HG03097 (cell line): ENCODE results near the gene ZNF780A.
A peak's percentile ranks its signal among the peaks of the same experiment; 100 is the strongest.
"Not testable (repeated sequence)": the region's sequence is repeated elsewhere in the genome, so short reads cannot be mapped to it uniquely, and the experiment has no call there.

Source experiments
- ATAC-seq: cut with Tn5 transposase; IDR thresholded peaks from one replicate; pipeline ENCODE4 v1.9.1; 2021; ENCODE audit not compliant: unreplicated experiment, low FRiP score

The ZNF780A gene

DNA sequence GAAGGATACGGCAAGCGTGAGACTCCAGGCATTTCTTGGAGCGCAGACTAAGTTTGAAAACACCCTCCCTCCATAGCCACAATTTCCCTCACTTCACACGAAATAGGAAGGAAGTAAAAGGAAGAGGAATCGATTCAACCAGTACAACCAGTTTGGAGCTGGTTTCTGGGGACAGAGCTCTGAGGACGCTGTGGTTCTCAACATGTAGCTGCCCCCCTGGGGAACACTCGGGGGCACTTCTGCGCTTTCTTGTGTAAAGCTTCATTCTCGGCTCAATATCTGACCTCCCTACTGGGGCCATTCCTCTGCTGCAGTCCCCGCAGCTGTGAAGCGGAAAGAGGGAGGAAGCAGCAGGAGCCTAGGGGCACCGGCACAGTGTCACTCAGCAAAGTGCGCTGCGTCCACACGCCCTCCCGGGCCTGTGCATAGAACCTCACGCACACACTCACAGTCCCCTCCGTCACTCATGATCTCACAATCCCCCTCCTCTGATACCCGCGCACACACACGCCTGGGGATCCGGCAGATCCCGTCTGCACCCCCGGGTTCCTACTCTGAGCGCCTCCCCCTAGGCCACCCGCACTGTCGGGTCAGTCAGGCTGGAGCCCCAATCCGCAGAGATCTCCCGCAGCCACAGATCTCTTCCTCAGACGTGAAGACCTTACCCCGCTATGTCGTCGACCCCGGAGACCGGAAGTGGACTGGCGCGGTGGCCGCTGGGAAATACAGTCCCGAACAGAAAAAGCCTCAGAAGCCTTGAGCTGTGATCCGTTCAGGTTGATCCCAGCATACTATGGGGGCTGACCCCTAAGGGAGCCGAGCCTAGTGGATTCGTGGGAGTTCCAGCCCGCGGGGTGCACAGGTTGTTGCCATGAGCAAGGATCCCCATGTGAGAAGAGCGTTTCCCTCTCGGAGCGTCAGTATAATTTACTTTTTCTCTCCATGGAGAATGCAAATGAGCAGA lies at the start of gene ZNF780A:
ZNF780A (minus strand) TSS at position 703 of the 964 bp plus-strand sequence. CDS start 6,190 bp downstream, outside the sequence.
- ATAC-seq = peak; percentile 76

DNA sequence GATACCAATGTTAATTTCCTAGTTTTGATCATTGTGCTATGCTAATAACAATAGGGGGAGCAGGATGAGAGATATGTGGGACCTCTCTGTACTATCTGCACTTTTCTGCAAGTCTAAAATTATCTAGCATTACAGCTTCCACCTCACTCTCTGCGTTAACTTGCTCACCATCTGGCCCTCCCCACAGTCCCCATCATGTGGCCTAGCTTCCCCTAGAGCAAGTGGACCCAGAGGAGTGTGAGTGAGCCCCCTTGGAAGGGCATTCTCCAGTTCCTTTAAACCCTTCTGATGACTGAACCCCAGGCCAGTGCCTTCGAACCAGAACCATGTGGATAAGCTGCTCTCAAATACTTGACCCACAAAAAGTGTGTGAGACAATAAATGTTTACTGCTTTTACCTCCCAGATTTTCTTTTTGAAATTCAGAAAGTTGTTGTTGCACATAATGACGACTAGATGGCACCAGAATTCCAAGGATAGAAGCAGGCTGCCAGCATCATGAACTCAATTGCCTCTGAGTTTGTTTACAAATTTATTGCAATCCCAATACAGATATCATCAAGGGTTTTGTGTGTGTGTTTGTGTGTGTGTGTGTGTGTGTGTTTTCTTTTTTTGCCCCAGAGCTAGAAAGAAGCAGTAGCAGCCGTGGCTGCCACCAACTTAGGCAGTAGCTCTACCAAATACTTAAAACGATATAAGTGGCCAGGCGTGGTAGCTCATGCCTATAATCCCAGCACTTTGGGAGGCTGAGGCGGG lies 49.0 kb upstream of the ZNF780A start:
- ATAC-seq = no peak

DNA sequence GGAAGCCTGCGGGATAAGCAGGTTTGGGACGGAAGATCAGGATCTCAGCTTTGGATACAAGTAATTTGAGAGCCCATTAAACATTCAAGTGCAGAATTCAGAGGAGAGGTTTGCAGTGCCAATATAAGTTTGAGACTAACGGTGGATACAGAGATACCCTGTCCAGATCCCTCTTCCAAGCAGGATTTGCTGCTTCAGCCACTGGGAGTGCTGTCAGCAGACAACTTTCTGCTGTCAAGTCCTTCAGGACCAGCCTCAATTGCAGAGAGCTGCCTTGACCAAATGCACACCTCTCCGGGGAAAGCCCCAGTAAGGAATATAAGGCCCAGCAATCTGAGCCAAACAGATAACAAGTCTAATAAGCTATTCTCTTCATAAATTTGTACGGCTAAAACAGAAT lies 46.1 kb upstream of the ZNF780A start:
- no peak for ATAC-seq

DNA sequence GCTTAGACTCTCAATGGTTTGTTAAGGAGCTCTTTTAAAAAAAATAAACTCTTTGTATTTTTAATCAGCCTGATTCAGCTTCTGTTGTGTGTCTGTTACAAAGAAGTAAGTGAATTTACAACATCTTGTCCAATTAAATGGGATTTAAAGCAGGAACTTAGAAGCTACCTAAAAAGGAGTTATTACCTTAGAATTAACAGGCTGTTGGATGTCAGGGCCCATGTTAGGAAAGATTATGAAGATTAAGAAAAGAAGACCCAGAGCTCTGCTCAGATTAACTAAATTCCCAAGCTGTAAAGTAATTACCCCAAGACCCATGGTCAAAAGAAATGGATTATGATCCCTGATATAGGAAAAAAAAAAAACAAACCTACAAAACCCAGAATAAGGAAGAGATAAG lies 44.1 kb upstream of the ZNF780A start:
- ATAC-seq = no peak

DNA sequence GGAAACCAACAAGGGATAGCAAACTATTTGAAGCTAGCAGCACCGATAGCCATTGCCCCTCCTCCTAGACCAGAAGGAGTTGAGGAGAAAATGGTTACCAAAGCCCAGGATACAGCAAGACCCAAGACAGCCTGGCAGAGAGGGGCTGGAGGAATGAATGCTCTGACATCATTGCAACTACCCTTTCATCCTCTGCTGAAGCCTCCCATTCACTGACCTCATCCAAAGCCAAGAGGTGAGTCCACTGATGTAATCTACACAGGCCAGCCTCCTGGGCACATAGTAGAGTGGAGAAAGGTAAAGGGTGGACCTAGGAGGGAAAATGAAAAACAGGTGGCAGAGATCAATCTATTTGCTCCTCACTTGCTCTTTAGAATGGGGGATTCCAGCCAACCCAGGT lies 42.7 kb upstream of the ZNF780A start:
- no peak for ATAC-seq

DNA sequence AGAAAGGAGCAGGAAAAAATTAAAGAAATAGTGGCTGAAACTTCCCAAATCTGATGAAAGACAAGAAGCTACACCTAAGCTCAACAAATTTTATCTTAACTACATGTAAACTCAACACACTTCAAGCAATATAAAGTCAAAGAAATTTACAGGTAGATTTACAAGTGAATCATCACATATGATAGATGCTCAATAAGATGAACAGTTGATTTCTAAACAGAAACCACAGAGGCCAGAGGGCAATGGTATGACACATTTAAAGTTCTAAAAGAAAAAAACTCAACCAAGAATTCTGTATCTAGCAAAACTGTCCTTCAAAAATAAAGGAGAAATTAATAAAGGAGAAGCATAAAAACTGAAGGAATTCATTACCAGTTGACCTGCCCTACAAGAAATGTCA lies 39.3 kb upstream of the ZNF780A start:
- no peak for ATAC-seq

DNA sequence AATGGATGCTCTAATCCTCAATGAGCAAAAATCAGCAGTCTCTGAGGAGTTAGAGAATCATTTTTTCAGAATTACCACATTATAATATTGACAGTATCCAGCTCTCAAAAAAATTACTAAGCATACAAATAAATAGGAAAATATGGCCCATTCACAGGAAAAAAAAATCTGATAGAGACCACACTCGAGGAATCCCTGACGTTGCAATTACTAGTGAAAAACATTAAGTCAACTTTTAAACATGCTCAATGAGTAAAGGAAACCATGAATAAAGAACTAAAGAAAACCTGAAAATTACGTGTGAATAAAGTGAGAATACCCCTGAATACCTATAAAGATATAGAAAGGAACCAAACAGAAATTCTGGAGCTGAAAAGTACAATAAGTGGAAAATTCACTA lies 38.7 kb upstream of the ZNF780A start:
- no peak for ATAC-seq

DNA sequence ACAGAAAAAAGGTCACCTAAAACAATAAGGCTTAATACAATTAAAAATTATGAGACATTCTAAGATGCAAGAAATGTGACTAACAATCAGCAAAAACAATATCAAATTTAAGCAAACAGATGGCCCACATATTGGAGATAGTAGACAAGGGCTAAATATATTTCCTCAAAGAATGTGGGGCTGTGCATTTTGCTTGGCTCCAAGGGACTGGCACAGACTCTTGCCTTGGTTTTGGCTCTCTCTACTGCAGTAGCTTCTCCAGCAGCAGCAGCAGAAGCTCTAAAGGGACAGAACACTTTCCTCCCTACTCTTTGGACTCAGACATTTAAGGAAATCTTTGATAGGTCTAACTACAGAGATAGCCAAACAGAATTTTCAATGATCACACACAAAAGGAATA lies 38.2 kb upstream of the ZNF780A start:
- no peak for ATAC-seq

DNA sequence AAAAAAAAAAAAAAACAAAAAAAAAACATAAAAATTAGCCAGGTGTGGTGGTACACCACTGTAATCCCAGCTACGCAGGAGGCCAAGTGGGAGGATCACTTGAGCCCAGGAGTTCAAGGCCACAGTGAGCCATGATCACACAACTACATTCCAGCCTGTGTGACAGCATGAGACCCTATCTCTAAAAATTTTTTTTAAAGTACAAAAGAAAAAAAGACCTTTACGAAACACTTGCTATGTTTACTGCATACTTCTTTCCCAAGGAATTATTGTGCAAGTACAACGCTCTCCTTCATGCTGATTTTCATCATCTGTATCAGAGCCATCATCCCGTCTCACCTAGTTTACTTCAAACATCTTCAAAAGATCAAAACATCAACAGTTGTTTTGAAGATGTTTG lies 28.6 kb upstream of the ZNF780A start:
- no peak for ATAC-seq

DNA sequence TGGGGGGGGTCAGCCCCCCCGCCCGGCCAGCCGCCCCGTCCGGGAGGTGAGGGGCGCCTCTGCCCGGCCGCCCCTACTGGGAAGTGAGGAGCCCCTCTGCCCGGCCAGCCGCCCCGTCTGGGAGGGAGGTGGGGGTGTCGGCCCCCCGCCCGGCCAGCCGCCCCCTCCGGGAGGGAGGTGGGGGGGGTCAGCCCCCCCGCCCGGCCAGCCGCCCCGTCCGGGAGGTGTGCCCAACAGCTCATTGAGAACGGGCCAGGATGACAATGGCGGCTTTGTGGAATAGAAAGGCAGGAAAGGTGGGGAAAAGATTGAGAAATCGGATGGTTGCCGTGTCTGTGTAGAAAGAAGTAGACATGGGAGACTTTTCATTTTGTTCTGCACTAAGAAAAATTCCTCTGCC lies 27.9 kb upstream of the ZNF780A start:
- not testable (repeated sequence) for ATAC-seq

DNA sequence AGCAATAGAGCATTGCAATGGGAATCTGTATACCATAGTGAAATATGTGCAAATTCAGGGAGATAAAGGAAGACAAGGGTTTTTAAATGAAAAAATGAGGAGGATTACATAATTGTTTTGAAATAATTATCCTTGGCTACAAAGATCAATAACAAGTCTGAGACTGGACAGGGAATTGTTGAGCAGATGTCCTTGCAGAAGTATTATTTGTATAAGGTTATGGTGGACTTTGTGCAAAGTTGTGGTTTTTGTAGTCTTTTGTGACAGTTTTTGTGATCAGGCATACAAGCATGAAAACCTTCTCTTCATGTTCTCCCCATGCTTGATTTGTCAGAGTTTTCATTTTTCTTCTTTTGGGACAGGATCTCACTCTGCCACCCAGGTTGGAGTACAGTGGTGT lies 25.3 kb upstream of the ZNF780A start:
- ATAC-seq = no peak

DNA sequence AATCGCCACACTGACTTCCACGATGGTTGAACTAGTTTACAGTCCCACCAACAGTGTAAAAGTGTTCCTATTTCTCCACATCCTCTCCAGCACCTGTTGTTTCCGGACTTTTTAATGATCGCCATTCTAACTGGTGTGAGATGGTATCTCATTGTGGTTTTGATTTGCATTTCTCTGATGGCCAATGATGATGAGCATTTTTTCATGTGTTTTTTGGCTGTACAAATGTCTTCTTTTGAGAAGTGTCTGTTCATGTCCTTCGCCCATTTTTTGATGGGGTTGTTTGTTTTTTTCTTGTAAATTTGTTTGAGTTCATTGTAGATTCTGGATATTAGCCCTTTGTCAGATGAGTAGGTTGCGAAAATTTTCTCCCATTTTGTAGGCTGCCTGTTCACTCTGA lies 23.4 kb upstream of the ZNF780A start:
- not testable (repeated sequence) for ATAC-seq

DNA sequence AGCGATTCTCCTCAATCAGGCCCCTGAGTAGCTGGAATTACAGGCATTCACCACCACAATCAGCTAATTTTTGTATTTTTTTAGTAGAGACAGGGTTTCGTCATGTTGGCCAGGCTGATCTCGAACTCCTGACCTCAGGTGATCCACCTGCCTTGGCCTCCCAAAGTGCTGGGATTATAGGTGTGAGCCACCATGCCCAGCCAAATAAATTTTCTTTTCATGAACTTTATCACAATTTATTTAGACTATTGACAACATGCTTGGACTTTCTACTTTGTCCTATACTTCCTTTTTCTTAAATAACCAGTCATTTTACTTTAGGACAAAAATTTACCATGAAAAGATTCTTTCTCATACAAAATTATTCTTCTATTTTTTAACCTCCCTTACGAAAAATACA lies 21.5 kb upstream of the ZNF780A start:
- ATAC-seq = not testable (repeated sequence)

DNA sequence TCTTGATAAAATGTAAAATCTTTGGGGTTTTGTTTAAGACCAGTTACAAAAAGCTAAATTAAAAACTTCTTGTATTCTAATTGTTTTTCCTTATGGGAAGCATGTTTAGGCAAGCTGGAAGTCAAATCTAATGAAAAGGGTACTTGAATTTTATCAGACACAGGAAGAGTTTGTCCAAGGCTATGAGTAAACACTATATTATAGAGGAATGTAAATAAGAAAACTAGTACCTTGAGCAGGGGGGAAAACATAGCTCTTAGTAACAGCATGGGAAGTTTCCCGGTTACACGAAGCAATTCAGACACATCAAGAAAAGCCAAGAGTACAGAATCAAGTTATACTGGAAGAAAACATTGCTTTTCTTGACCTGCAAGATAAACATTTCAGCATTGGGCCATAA lies 19.8 kb upstream of the ZNF780A start:
- ATAC-seq = no peak

DNA sequence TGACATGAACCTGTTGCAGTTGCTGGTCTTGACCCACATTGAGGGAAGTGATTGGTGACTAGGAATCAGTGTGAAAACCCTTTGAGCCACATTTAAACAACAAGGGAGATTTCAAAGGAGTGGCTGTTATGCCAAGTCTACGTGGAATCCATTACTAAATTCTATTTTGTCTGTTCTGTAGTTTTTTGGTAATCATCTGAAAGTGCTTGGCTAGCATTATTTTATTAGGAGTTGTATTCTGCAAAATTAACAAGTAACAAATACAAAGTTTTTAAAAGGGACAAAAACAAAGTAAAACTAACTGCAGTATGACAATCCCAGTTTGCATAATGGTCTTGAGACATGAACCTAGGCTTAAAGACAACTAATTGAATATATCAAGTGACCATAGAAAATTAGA lies 14.0 kb upstream of the ZNF780A start:
- no peak for ATAC-seq

DNA sequence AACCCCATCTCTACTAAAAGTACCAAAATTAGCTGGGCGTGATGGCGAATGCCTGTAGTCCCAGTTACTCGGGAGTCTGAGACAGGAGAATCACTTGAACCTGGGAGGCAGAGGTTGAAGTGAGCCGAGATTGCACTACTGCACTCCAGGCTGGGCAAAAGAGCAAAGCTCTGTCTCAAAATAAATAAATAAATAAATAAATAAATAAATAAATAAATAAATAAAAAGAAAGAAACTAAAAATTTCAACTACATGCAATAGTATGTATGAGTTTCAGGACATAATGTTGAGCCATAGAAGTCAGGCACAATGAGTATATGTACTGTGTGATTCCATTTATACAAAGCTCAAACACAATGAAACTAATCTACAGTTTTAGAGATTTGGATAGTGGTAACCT lies 12.9 kb upstream of the ZNF780A start:
- no peak for ATAC-seq

DNA sequence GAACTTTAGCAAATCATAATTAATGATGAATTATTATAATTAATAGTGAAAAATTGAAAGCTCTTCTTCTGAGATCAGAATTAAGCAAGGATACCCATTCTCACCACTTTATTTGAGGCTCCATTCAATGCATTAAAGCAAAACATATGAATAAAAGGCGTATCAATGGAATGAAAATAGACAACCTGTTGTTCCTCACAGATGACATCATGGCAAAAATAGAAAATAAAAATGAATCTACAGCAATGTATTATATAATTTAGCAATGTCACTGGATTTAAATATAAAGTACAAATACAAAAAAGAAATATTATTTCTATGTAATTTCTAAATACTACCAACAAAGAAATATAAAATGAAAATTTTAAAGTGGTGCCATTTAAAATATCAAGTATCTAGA lies 11.1 kb upstream of the ZNF780A start:
- no peak for ATAC-seq

DNA sequence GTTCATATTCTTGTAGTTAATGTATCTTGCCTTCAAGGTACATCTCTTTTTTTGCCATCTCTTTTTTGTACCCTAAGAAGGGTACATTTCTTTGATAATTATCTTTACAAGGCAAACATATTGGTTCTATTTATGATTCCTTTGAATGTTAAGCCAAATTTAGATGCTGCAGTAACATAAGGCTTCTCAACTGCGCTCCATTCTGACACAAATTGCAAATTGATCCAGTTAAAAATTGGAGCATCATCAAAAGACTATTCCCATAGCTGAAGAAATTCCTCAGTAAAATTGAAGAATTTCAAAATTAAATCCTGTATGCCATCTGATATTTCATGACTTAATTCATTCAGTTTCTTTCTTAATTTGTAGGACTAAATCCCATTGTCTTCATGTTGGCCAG lies 2.7 kb upstream of the ZNF780A start:
- no peak for ATAC-seq

DNA sequence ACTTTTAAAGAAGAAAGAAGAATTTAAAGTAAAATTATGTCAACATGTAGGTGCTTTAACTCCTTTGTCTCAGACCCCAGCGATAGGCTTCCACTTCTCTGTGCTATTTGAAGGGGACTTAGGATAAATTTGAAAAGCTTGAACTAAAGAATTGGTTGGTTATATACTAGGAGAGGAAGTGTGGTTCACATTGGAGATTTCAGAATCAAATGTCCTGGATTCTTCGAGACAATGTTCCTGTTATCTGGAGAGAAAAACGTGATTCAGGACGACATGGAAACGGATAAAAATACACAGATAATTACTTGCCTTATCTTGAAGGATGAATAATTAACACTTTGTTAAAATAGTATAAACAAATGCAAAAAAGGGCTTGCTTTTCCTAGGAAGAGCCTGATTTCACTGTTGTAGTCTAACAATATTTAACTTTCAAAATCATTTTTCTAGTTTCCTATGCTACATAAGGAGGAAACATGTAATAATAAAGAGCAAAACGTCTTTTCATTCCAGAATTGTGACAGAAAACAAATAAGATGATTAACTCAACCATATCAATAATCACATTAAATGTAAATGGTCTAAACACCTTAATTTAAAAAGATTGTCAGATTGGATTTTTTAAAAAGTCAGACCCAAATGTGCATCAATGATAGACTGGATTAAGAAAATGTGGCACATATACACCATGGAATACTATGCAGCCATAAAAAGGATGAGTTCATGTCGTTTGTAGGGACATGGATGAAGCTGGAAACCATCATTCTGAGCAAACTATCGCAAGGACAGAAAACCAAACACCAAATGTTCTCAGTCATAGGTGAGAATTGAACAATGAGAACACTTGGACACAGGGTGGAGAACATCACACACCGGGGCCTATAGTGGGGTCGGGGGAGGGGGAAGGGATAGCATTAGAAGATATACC lies 724 bp upstream of the ZNF780A start:
- ATAC-seq = no peak

DNA sequence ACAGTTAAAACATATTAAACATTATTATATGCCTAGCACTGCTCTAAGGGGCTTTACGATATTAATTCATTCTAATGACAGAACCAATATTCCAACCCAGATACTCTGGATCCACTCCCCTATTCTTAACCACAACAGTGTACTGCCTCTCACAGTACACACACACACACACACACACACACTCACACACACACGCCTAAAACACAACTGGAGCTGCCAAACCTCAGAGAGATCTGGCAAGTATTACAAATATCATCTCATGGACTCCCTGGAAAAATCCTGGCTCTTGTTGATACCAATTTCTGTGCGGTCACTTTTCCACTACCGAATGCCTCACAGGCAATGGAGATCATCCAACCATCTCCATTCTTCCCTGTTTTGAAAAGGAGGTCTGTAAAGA lies 1.3 kb downstream of the ZNF780A start:
- ATAC-seq = no peak
